ENCODE measurements around the gene NKX2-4.
"Not testable (repeated sequence)": the region's sequence is repeated elsewhere in the genome, so short reads cannot be mapped to it uniquely, and the experiment has no call there.

The NKX2-4 gene

GRCh38 chr20:21393816-21394519 lies 3.4 kb downstream of the NKX2-4 start:
- DNase-seq: no peak

DNA sequence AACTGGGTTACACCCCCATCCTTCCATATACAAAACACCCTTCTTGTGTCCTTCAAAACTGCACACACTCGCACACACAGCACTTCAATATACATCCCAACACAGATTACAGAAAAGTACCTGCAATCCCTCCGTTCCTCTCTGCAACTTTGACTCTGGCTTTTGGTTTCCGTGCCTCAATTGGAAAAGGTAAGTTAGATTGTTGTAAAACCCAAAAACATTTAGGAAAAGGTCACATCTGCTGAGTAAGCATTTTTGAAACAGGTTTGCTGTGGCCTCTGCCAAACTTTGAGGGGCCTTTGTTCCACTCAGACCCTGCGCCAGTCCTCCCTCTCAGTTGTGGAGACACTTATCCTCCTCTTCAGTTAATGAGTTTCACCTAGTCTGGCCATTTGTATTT lies 4.2 kb downstream of the NKX2-4 start:
- no peak for DNase-seq

DNA sequence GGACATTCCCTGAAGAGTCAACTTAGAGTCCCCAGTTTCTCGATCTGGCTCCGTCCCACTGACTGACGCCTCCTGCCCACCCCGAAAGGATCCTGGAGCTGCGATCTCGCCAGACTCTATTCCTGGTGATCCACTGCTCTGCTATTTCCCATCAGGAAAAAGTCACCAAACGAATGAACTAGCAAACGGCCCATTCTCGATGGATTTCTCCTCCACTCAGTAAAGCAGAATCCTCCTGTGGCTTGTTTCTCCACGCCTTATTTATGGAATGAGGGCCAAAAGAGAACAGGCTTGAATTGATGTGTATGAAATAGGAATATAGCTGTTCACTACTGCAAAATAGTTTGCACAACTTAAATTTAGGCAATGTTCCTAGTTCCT lies 5.4 kb downstream of the NKX2-4 start:
- no peak for DNase-seq

- no peak for DNase-seq
These were observed 5.9 kb downstream of the NKX2-4 start for GRCh38 chr20:21391185-21391971.

DNA sequence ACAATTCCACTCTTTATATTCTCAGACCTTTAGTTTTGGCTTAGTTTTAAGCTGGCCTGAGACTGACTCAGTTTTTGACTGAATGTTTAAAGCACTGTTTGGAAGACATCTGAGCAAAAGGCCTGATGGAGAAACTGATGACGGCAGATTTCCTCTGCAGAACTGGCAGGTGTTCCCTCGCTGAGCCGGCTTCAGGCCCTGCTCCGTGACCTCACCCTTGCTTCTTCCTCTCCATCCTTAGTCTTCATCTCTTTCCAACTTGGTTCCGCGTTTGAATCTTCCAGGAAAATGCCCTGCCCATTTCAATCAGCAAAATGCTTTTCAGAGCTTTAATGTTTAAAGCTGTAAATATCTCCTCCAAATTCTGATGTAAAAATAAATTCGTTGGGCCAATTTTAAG lies 6.6 kb downstream of the NKX2-4 start:
- DNase-seq: no peak

- no peak for DNase-seq
These were observed 8.0 kb downstream of the NKX2-4 start for GRCh38 chr20:21389368-21389767.

DNA sequence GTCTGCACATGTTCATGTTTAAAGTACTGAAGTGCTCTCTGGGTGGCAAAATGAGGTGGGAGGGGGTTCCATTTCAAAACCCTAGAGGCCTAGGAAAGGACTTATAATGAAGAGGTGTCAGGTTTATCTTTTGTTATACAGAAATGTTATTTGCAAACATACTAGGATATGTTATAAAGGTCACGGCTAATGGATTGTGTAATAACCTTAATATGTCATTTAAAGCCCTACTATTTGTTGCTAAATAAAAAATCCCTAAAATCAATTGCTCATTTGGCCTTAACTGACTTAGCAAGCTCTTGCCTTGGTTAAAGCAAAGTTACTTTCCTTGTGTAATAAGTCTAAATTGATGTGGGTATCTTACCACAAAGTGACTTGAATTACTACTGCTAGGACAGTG lies 8.8 kb downstream of the NKX2-4 start:
- DNase-seq: no peak

GRCh38 chr20:21387528-21387927 lies 9.8 kb downstream of the NKX2-4 start:
- no peak for DNase-seq

- DNase-seq: no peak
These were observed 11.2 kb downstream of the NKX2-4 start for GRCh38 chr20:21386111-21386510.

GRCh38 chr20:21384308-21384892 lies 12.9 kb downstream of the NKX2-4 start:
- no peak for DNase-seq

- DNase-seq: no peak
These were observed 15.7 kb downstream of the NKX2-4 start for GRCh38 chr20:21381619-21382018.

GRCh38 chr20:21380711-21381110 lies 16.6 kb downstream of the NKX2-4 start:
- DNase-seq: no peak

DNA sequence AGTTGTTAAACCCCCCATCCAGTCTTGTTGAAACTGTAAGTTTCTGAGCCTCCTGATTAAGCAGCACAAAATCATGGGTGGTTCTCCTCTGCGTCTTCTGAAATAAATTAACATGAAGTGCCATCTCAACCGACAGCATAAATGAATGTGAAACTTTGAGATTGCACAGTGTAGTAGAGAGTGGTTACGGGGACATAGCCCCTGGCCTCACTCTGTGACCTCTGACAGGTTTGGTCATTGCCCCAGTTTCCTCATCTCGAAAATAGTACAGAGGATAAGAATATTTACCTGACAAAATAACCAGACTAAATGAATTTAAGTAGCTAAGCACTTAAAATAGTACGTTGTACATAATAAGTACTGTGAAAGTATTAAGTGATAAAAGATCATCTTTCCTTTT lies 19.1 kb downstream of the NKX2-4 start:
- no peak for DNase-seq

DNA sequence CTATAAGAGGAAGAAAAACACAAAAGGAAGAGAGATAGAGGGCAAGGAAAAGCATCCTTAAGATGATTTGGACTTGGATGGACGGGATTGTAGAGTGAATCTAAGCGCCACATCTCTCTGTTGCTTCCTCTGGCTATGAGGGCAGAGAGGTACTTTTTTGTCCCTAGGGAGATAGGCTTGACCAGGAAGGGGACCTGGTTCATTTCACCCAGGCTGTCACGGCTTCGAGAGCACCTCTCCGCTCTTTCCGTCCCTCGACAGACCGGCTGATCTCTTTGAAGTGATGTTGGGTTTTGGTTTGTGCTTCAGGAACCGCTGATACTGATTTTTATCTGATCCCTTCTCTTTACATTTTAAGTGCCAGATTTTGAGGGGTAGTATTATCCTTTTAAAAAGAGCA lies 19.6 kb downstream of the NKX2-4 start:
- no peak for DNase-seq

- DNase-seq: no peak
These were observed 20.7 kb downstream of the NKX2-4 start for GRCh38 chr20:21376626-21377025.

GRCh38 chr20:21373436-21373835 lies 23.9 kb downstream of the NKX2-4 start:
- DNase-seq: no peak

- DNase-seq: no peak
These were observed 25.3 kb downstream of the NKX2-4 start for GRCh38 chr20:21372016-21372415.

DNA sequence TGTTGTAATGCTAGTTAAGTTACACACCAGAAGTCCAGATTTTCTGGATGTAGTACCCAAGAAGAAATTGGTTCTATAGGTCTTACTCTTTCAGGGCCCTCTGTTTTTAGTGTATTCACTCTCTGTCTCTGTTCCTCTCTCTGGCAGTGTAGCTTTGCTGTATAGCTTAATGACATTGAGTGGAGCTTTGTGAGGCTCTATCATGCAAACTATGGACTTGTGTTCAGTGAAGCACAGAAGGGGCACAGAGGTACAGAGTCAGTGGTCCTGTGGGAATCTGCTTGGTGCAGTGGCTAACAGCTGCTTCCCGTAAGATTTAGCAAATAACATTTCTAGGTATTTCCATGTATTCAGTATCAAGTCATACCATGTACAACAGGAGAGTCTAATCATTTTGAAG lies 26.1 kb downstream of the NKX2-4 start:
- no peak for DNase-seq

DNA sequence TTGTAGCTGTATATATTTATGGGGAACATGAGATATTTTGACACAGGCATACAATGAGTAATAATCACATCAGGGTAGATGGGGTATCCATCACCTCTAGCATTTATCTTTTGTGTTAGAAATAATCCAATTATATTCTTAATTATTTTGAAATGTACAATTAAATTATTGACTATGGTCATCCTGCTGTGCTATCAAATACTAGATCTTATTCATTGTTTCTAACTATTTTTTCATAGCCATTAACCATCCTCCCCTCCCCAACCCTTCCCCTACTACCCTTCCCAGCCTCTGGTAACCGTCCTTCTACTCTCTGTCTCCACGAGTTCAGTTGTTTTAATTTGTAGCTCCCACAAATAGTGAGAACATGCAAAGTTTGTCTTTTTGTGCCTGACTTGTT lies 28.5 kb downstream of the NKX2-4 start:
- no peak for DNase-seq

GRCh38 chr20:21366273-21366672 lies 31.1 kb downstream of the NKX2-4 start:
- DNase-seq: not testable (repeated sequence)

- no peak for DNase-seq
These were observed 31.6 kb downstream of the NKX2-4 start for GRCh38 chr20:21365771-21366170.

DNA sequence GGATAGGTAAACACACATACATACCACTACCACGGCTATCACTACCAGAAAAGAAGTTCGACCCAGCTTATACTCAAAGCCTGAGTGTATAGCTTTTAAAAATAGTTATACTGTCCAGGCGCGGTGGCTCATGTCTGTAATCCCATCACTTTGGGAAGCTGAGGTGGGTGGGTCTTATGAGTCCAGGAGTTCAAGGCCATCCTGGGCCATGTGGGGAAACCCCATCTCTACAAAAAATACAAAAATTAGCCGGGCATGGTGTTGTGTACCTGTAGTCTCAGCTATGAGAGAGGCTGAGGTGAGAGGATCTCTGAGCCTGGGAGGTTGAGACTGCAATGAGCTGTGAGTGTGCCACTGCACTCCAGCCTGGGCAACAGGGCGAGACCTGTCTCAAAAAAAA lies 32.9 kb downstream of the NKX2-4 start:
- DNase-seq: no peak

- DNase-seq: no peak
These were observed 36.1 kb downstream of the NKX2-4 start for GRCh38 chr20:21361266-21361665.

DNA sequence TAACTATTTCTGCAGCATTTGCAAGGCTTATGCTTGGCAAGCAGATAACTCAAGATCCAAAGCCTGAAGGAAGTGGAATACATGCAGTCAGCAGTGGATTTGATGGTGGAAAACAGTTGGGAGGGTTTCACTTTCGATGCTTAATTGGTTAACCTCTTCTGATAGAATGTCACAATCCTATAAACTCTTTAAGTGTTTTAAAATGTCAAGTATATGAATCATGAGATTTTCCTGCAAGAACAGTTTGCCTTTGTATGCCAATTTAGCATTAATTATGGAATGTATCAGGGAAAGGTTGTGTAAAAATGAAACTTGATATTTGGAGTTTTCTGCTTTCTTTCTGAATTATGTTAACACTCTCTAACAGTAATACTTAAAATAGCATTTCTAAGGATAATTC lies 36.6 kb downstream of the NKX2-4 start:
- no peak for DNase-seq
